HG03196 (cell line): Measurements from ENCODE around the gene DNER.
A peak's percentile ranks its signal among the peaks of the same experiment; 100 is the strongest.
"Not testable (repeated sequence)": the region's sequence is repeated elsewhere in the genome, so short reads cannot be mapped to it uniquely, and the experiment has no call there.

Experiments used
- ATAC-seq: cut with Tn5 transposase; IDR thresholded peaks from one replicate; pipeline ENCODE4 v1.9.1; 2021; ENCODE audit not compliant: unreplicated experiment

Gene DNER

GRCh38 chr2:229714080-229714735, at the start of gene DNER:
Gene DNER, minus strand, starts transcription at chr2:229714555. Its CDS starts 132 bp downstream, at chr2:229714423.
- peak; percentile 65 for ATAC-seq

- no peak for ATAC-seq
Measured at GRCh38 chr2:229761663-229762062, 47.3 kb upstream of the DNER start.

GRCh38 chr2:229757462-229757861, 43.1 kb upstream of the DNER start:
- ATAC-seq = not testable (repeated sequence)

- no peak for ATAC-seq
Measured at GRCh38 chr2:229752970-229753729, 38.8 kb upstream of the DNER start.

GRCh38 chr2:229749779-229750178, 35.4 kb upstream of the DNER start:
- ATAC-seq = no peak

- ATAC-seq = no peak
Measured at GRCh38 chr2:229748950-229749349, 34.6 kb upstream of the DNER start.

- not testable (repeated sequence) for ATAC-seq
Measured at GRCh38 chr2:229742691-229743090, 28.3 kb upstream of the DNER start.

GRCh38 chr2:229740279-229740678, 25.9 kb upstream of the DNER start:
- ATAC-seq = no peak

GRCh38 chr2:229738024-229738625, 23.8 kb upstream of the DNER start:
- no peak for ATAC-seq

- ATAC-seq = no peak
Measured at GRCh38 chr2:229734410-229734809, 20.1 kb upstream of the DNER start.

- no peak for ATAC-seq
Measured at GRCh38 chr2:229733611-229734245, 19.4 kb upstream of the DNER start.

- no peak for ATAC-seq
Measured at GRCh38 chr2:229732897-229733296, 18.5 kb upstream of the DNER start.

GRCh38 chr2:229731916-229732315, 17.6 kb upstream of the DNER start:
- ATAC-seq = no peak

- ATAC-seq = no peak
Measured at GRCh38 chr2:229731363-229731762, 17.0 kb upstream of the DNER start.

- no peak for ATAC-seq
Measured at GRCh38 chr2:229728370-229728769, 14.0 kb upstream of the DNER start.

- no peak for ATAC-seq
Measured at GRCh38 chr2:229726643-229727042, 12.3 kb upstream of the DNER start.

GRCh38 chr2:229725716-229726574, 11.6 kb upstream of the DNER start:
- no peak for ATAC-seq

GRCh38 chr2:229723192-229723591, 8.8 kb upstream of the DNER start:
- ATAC-seq = not testable (repeated sequence)

- ATAC-seq = no peak
Measured at GRCh38 chr2:229719926-229720647, 5.7 kb upstream of the DNER start.

GRCh38 chr2:229718057-229718456, 3.7 kb upstream of the DNER start:
- ATAC-seq = no peak
